ENCODE data around the gene PPP1R14C. TPM values are rescaled to one million over a fixed set of nuclear protein-coding genes. Genes with fewer than 3 reads are reported as not detected.

Gene PPP1R14C
- total RNA-seq, 4 donors from 2014 or later: 34.7 to 102 (median 79.7) TPM

DNA sequence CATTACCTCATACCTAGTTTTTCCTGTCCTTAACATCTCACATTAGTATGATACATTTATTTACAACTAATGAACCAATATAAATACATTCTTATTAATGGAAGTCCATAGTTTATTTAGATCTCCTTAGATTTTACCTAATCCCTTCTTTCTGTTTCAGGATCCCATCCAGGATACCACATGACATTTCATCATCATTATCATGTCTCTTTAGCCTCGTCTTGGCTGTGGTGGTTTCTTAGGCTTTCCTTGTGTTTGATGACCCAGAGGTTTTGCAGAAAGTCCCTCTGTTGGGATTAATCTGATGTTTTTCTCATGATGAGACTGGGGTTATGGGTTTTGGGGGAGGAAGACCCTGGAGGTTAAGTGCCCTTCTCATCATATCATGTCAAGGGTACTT is 136.7 kb downstream of the PPP1R14C start:
- intact Hi-C loops (cut with DNase I): no loop called here
- Histone ChIP-seq H3K27ac (no peak overlapping the region), H3K4me1 (peaks cover 0 to 3% of the 10 kb centered on the region in 2 donors)

DNA sequence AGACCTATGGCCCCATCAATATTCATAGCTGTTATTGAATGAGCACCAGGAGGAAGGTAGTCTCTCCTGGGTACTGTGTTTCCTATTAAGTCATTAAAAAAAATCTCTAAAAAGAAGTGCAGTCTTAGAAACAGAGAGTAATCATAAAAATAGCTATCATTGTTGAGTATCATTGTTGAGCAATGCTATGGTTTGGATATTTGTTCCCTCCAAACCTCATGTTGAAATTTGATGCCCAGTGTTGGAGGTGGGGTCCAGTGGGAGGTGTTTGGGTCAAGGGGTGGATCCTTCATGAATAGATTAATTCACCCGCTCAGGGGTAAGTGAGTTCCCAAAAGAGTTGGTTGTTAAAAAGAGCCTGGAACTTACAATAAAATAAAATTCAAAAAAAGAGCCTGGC is 137.9 kb downstream of the PPP1R14C start:
- intact Hi-C loops (cut with DNase I): no loop called here
- H3K4me1 ChIP-seq: peaks cover 0 to 3% of the 10 kb centered on the region in 2 donors
- no peaks in the 10 kb centered on the region for H3K27me3 ChIP-seq
- no peaks in the 10 kb centered on the region for H3K36me3 ChIP-seq
- no peak for TF ChIP-seq POLR2A (IDR thresholded peaks at IDR 0.05)
- TF ChIP-seq CTCF (IDR thresholded peaks at IDR 0.05): no peak
- H3K9me3 ChIP-seq: no peaks in the 10 kb centered on the region
- no peak overlapping the region for H3K27ac ChIP-seq
- DNase-seq: no peak
- H3K4me3 ChIP-seq (replicated peaks in 1 of 3): no peak overlapping the region
- 83 to 100% methylated on average over 1 of the region's 1 CpG for WGBS, 2 donors

More for the DNA sequence above, 136.7 kb downstream of the PPP1R14C start:
- Histone ChIP-seq H3K27me3 (no peaks in the 10 kb centered on the region), H3K4me3 (replicated peaks in 1 of 3) (no peak overlapping the region), H3K9me3 (no peaks in the 10 kb centered on the region), H3K36me3 (no peaks in the 10 kb centered on the region)
- 94 to 100% methylated on average over 1 of the region's 1 CpG for WGBS, 2 donors
- no peak for DNase-seq
- TF ChIP-seq POLR2A (IDR thresholded peaks at IDR 0.05) (no peak), CTCF (IDR thresholded peaks at IDR 0.05) (no peak)

DNA sequence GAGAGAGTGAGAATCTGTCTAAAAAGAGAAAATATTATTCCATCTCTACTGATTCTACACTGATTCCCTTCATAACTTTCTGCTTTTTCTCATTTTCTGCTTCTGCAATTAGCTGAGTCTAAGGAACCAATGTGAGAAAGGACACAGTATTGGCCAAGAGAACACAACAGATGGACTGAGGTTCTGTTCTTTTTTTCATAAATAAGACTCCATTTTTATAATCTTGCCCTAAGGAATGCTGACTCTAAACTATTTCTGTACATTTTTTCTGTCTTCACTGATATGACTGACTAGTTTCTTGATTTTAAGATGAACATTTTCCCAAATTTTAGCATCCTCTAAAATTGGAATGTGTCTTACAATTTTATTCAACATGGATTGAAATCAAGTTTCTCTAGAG is 138.9 kb downstream of the PPP1R14C start:
- intact Hi-C loops (cut with DNase I): no loop called here

DNA sequence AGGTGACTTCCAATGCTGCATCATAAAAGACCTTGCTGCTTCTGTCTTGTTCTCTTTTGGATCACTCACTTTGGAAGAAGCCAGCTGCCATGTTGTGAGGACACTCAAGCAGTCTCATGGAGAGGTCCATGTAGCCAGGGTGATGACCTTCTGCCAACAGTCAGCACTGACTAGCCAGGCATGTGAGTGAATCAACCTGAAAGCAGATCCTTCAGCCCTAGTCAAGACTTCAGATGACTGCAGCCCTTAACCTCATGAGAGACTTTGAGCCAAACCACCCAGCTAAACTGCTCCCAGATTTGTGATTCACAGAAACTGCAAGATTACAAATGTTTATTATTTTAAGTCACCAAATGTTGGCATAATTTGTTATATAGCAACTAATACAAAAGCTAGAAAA is 140.0 kb downstream of the PPP1R14C start:
- Histone ChIP-seq H3K27ac (no peak overlapping the region), H3K4me1 (peaks cover 0 to 3% of the 10 kb centered on the region in 2 donors), H3K4me3 (replicated peaks in 1 of 3) (no peak overlapping the region), H3K27me3 (no peaks in the 10 kb centered on the region), H3K36me3 (no peaks in the 10 kb centered on the region), H3K9me3 (no peaks in the 10 kb centered on the region)
- intact Hi-C loops (cut with DNase I): no loop called here
- DNase-seq: no peak
- TF ChIP-seq POLR2A (IDR thresholded peaks at IDR 0.05): no peak
- TF ChIP-seq CTCF (IDR thresholded peaks at IDR 0.05): no peak

More for the DNA sequence above, 138.9 kb downstream of the PPP1R14C start:
- Histone ChIP-seq H3K27ac (no peak overlapping the region), H3K36me3 (no peaks in the 10 kb centered on the region), H3K27me3 (no peaks in the 10 kb centered on the region), H3K4me1 (peaks cover 0 to 3% of the 10 kb centered on the region in 2 donors), H3K9me3 (no peaks in the 10 kb centered on the region), H3K4me3 (replicated peaks in 1 of 3) (no peak overlapping the region)
- DNase-seq: no peak
- TF ChIP-seq CTCF (IDR thresholded peaks at IDR 0.05) (no peak), POLR2A (IDR thresholded peaks at IDR 0.05) (no peak)

- Histone ChIP-seq H3K27ac (no peak overlapping the region), H3K27me3 (no peaks in the 10 kb centered on the region), H3K9me3 (no peaks in the 10 kb centered on the region), H3K4me1 (peaks cover 19 to 22% of the 10 kb centered on the region in 2 donors), H3K36me3 (no peaks in the 10 kb centered on the region), H3K4me3 (replicated peaks in 1 of 3) (no peak overlapping the region)
- no peak for TF ChIP-seq POLR2A (IDR thresholded peaks at IDR 0.05)
- TF ChIP-seq CTCF (IDR thresholded peaks at IDR 0.05): no peak
- no peak for DNase-seq
- WGBS, 2 donors: 84 to 98% methylated on average over 2 of the region's 2 CpGs
- intact Hi-C loops (cut with DNase I): no loop called here
Observed at GRCh38 chr6:150286460-150286859, 143.6 kb downstream of the PPP1R14C start.
